WTC11 (cell line): ENCODE measurements around the gene TRIM46. TPM values are rescaled to one million over a fixed set of nuclear protein-coding genes. Genes with fewer than 3 reads are reported as not detected.

Experiments
- ATAC-seq: fragments of 200-7000 bp; cut with Tn5 transposase; 2 replicates; pipeline ENCODE4 v1.10.0; 2021; ENCODE audit warnings: mild to moderate bottlenecking, moderate library complexity
- CTCF ChIA-PET: fragments of 300-600 bp; sonication (Branson Sonifier 250); formaldehyde crosslinking; loops from one replicate; lab custom pipeline; 2021; ENCODE audit warnings: antibody characterized with exemption; lab: Charles Lee
- POLR2A ChIA-PET: fragments of 350-600 bp; sonication (Branson Sonifier 250); formaldehyde crosslinking; loops from one replicate; lab custom pipeline; 2021; ENCODE audit warnings: antibody characterized with exemption; lab: Charles Lee
- DNase-seq: peaks from one replicate; pipeline ENCODE4 v3.0.0; 2021; ENCODE audit warnings: low spot score
- H3K27ac Mint-ChIP-seq: 2 replicates; pipeline ENCODE4 v1.8.0; 2021; ENCODE audit warnings: mixed read lengths
- H3K27me3 Mint-ChIP-seq: 2 replicates; pipeline ENCODE4 v1.8.0; 2021; ENCODE audit warnings: low read depth, mild to moderate bottlenecking, moderate library complexity, mixed read lengths
- H3K36me3 Mint-ChIP-seq: 2 replicates; pipeline ENCODE4 v1.8.0; 2021; ENCODE audit warnings: mixed read lengths
- H3K4me1 Mint-ChIP-seq: 2 replicates; pipeline ENCODE4 v1.8.0; 2022; ENCODE audit warnings: mixed read lengths
- H3K4me3 Mint-ChIP-seq: 2 replicates; pipeline ENCODE4 v1.8.0; 2021; ENCODE audit warnings: mild to moderate bottlenecking, moderate library complexity, mixed read lengths
- H3K9me3 Mint-ChIP-seq: 2 replicates; pipeline ENCODE4 v1.8.0; 2021; ENCODE audit warnings: mixed read lengths
- ATF6 ChIP-seq: sonication (generic); formaldehyde crosslinking; IDR thresholded peaks from 2 replicates; pipeline ENCODE4 v1.8.1; 2023; ENCODE audit warnings: mild to moderate bottlenecking, missing genetic modification reagents
- CREM ChIP-seq: sonication (generic); formaldehyde crosslinking; IDR thresholded peaks from 2 replicates; pipeline ENCODE4 v1.8.1; 2022; ENCODE audit warnings: mild to moderate bottlenecking, missing genetic modification reagents, moderate library complexity
- E2F1 ChIP-seq: sonication (generic); formaldehyde crosslinking; IDR thresholded peaks from 2 replicates; pipeline ENCODE4 v1.8.0; 2022; ENCODE audit warnings: mild to moderate bottlenecking, missing genetic modification reagents
- E2F4 ChIP-seq: sonication (generic); formaldehyde crosslinking; IDR thresholded peaks from 2 replicates; pipeline ENCODE4 v1.8.1; 2022; ENCODE audit warnings: low read depth, mild to moderate bottlenecking, moderate library complexity, missing genetic modification reagents, borderline replicate concordance
- FOXK1 ChIP-seq: sonication (generic); formaldehyde crosslinking; IDR thresholded peaks from 2 replicates; pipeline ENCODE4 v1.8.0; 2022; ENCODE audit warnings: mild to moderate bottlenecking, moderate library complexity, missing genetic modification reagents
- TP53 ChIP-seq: sonication (generic); formaldehyde crosslinking; IDR thresholded peaks from 2 replicates; pipeline ENCODE4 v1.8.1; 2023; ENCODE audit warnings: mild to moderate bottlenecking, missing genetic modification reagents
- ZNF138 ChIP-seq: sonication (generic); formaldehyde crosslinking; conservative IDR thresholded peaks from 2 replicates; pipeline ENCODE4 v1.8.1; 2022; ENCODE audit warnings: mild to moderate bottlenecking, moderate library complexity, missing genetic modification reagents
- ZNF219 ChIP-seq: sonication (generic); formaldehyde crosslinking; IDR thresholded peaks from 2 replicates; pipeline ENCODE4 v1.8.0; 2023; ENCODE audit warnings: missing genetic modification reagents, mild to moderate bottlenecking, borderline replicate concordance
- ZNF232 ChIP-seq: sonication (generic); formaldehyde crosslinking; IDR thresholded peaks from 2 replicates; pipeline ENCODE4 v1.8.0; 2022; ENCODE audit warnings: mild to moderate bottlenecking, missing genetic modification reagents
- ZNF263 ChIP-seq: sonication (generic); formaldehyde crosslinking; IDR thresholded peaks from 2 replicates; pipeline ENCODE4 v1.8.1; 2022; ENCODE audit warnings: low read depth, mild to moderate bottlenecking, moderate library complexity, missing genetic modification reagents
- ZNF317 ChIP-seq: sonication (generic); formaldehyde crosslinking; IDR thresholded peaks from 2 replicates; pipeline ENCODE4 v1.8.1; 2023; ENCODE audit warnings: low read depth, mild to moderate bottlenecking, moderate library complexity, missing genetic modification reagents, borderline replicate concordance
- total RNA-seq: library from RNA; stranded (reverse); gene quantifications from 3 replicates; pipeline ENCODE4 v1.2.3, GENCODE V29; 2021
- TF ChIP-seq, protein P1 (sequence below): sonication (generic); formaldehyde crosslinking; IDR thresholded peaks from 2 replicates; pipeline ENCODE4 v1.8.0; 2023; ENCODE audit warnings: mild to moderate bottlenecking, missing genetic modification reagents
- TF ChIP-seq, protein P2 (sequence below): sonication (generic); formaldehyde crosslinking; IDR thresholded peaks from 2 replicates; pipeline ENCODE4 v1.8.0; 2023; ENCODE audit warnings: missing genetic modification reagents, mild to moderate bottlenecking, borderline replicate concordance

TRIM46 gene
- total RNA-seq, 1 experiment from 2014 or later: 22.1 TPM

- Mint-ChIP-seq H3K9me3 (no peaks in the 10 kb centered on the region), H3K27ac (no peak overlapping the region), H3K36me3 (peaks cover 23% of the 10 kb centered on the region), H3K27me3 (no peaks in the 10 kb centered on the region), H3K4me1 (peaks cover 29% of the 10 kb centered on the region), H3K4me3 (no peak overlapping the region)
- ChIA-PET POLR2A (no interaction called here), CTCF (interaction anchor here (0.6 to 4.5 kb wide), 4 partner anchors 8 to 19 kb away, joined by 3 to 39 read pairs (median 34); partner anchors contain the start of gene KRTCAP2)
- DNase-seq: no peak
- TF ChIP-seq FOXK1 (CRISPR knock-in tag) (no peak), ZNF263 (CRISPR knock-in tag) (no peak), CREM (CRISPR knock-in tag) (no peak), E2F4 (CRISPR knock-in tag) (no peak), ZNF232 (no peak), TP53 (CRISPR knock-in tag) (no peak), ATF6 (CRISPR knock-in tag) (no peak), ZNF138 (CRISPR knock-in tag) (no peak), ZNF219 (CRISPR knock-in tag) (no peak), ZNF317 (CRISPR knock-in tag) (no peak), E2F1 (CRISPR knock-in tag) (no peak)
- TF ChIP-seq, protein P1, sequence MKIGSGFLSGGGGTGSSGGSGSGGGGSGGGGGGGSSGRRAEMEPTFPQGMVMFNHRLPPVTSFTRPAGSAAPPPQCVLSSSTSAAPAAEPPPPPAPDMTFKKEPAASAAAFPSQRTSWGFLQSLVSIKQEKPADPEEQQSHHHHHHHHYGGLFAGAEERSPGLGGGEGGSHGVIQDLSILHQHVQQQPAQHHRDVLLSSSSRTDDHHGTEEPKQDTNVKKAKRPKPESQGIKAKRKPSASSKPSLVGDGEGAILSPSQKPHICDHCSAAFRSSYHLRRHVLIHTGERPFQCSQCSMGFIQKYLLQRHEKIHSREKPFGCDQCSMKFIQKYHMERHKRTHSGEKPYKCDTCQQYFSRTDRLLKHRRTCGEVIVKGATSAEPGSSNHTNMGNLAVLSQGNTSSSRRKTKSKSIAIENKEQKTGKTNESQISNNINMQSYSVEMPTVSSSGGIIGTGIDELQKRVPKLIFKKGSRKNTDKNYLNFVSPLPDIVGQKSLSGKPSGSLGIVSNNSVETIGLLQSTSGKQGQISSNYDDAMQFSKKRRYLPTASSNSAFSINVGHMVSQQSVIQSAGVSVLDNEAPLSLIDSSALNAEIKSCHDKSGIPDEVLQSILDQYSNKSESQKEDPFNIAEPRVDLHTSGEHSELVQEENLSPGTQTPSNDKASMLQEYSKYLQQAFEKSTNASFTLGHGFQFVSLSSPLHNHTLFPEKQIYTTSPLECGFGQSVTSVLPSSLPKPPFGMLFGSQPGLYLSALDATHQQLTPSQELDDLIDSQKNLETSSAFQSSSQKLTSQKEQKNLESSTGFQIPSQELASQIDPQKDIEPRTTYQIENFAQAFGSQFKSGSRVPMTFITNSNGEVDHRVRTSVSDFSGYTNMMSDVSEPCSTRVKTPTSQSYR (CRISPR knock-in tag): no peak
- TF ChIP-seq, protein P2, sequence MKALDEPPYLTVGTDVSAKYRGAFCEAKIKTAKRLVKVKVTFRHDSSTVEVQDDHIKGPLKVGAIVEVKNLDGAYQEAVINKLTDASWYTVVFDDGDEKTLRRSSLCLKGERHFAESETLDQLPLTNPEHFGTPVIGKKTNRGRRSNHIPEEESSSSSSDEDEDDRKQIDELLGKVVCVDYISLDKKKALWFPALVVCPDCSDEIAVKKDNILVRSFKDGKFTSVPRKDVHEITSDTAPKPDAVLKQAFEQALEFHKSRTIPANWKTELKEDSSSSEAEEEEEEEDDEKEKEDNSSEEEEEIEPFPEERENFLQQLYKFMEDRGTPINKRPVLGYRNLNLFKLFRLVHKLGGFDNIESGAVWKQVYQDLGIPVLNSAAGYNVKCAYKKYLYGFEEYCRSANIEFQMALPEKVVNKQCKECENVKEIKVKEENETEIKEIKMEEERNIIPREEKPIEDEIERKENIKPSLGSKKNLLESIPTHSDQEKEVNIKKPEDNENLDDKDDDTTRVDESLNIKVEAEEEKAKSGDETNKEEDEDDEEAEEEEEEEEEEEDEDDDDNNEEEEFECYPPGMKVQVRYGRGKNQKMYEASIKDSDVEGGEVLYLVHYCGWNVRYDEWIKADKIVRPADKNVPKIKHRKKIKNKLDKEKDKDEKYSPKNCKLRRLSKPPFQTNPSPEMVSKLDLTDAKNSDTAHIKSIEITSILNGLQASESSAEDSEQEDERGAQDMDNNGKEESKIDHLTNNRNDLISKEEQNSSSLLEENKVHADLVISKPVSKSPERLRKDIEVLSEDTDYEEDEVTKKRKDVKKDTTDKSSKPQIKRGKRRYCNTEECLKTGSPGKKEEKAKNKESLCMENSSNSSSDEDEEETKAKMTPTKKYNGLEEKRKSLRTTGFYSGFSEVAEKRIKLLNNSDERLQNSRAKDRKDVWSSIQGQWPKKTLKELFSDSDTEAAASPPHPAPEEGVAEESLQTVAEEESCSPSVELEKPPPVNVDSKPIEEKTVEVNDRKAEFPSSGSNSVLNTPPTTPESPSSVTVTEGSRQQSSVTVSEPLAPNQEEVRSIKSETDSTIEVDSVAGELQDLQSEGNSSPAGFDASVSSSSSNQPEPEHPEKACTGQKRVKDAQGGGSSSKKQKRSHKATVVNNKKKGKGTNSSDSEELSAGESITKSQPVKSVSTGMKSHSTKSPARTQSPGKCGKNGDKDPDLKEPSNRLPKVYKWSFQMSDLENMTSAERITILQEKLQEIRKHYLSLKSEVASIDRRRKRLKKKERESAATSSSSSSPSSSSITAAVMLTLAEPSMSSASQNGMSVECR (CRISPR knock-in tag): no peak
- ATAC-seq: no peak
These were observed 10.1 kb downstream of the TRIM46 start for GRCh38 chr1:155183775-155184221.
